Mucosa of rectum (tissue), 2 donors: ENCODE measurements around the gene SESN2.

Experiments
- H3K27ac ChIP-seq, 2 donors: one replicate each; pipeline ENCODE4 v1.7.0; 2013; ENCODE audit warnings: inconsistent platforms in 2 of 2, low read depth in 2 of 2, low read length in 2 of 2
- H3K27me3 ChIP-seq, 2 donors: one replicate each; pipeline ENCODE4 v1.7.0; 2013; ENCODE audit warnings: low read length in 2 of 2; ENCODE audit not compliant: control insufficient read depth in 2 of 2, insufficient read depth in 2 of 2
- H3K36me3 ChIP-seq, 2 donors: one replicate each; pipeline ENCODE4 v1.7.0; 2013; ENCODE audit warnings: low read length in 2 of 2; ENCODE audit not compliant: control insufficient read depth in 2 of 2, insufficient read depth in 2 of 2
- H3K4me1 ChIP-seq, 2 donors: one replicate each; pipeline ENCODE4 v1.7.0; 2013; ENCODE audit warnings: low read length in 2 of 2, mild to moderate bottlenecking in 1 of 2; ENCODE audit not compliant: control insufficient read depth in 2 of 2, insufficient read depth in 2 of 2
- H3K4me3 ChIP-seq, 2 donors: one replicate each; pipeline ENCODE4 v1.7.0; 2013; ENCODE audit warnings: low read length in 2 of 2
- H3K9ac ChIP-seq, 2 donors: one replicate each; pipeline ENCODE4 v1.7.0; 2013; ENCODE audit warnings: low read length in 2 of 2, low read depth in 1 of 2, mild to moderate bottlenecking in 1 of 2
- H3K9me3 ChIP-seq, 2 donors: one replicate each; pipeline ENCODE4 v1.7.0; 2013; ENCODE audit warnings: low read length in 2 of 2; ENCODE audit not compliant: control insufficient read depth in 2 of 2
- donor health status: healthy.
- donor health status: Normal muscosa, but diverticular disease.

SESN2 gene

GRCh38 chr1:28259252-28259933 lies at the start of gene SESN2:
Gene SESN2, plus strand, starts transcription at chr1:28259518. Its CDS starts 330 bp downstream, at chr1:28259848.
- Histone ChIP-seq H3K4me3 (peak within 1 kb of the TSS; percentile 82 to 88), H3K27me3 (no peaks in the 10 kb centered on the region), H3K9ac (peak within 1 kb of the TSS; percentile 82 to 88), H3K4me1 (peaks cover 14 to 15% of the 10 kb centered on the region in 2 donors), H3K27ac (peak within 1 kb of the TSS; percentile 84 to 86), H3K36me3 (no peaks in the 10 kb centered on the region), H3K9me3 (no peaks in the 10 kb centered on the region)

GRCh38 chr1:28209700-28210099 lies 49.6 kb upstream of the SESN2 start:
- H3K27me3 ChIP-seq = no peaks in the 10 kb centered on the region
- H3K4me3 ChIP-seq = no peak overlapping the region
- H3K36me3 ChIP-seq = peaks cover 23 to 49% of the 10 kb centered on the region in 2 donors
- H3K9me3 ChIP-seq = no peaks in the 10 kb centered on the region
- H3K9ac ChIP-seq = no peak overlapping the region
- no peaks in the 10 kb centered on the region for H3K4me1 ChIP-seq
- H3K27ac ChIP-seq = no peak overlapping the region

DNA sequence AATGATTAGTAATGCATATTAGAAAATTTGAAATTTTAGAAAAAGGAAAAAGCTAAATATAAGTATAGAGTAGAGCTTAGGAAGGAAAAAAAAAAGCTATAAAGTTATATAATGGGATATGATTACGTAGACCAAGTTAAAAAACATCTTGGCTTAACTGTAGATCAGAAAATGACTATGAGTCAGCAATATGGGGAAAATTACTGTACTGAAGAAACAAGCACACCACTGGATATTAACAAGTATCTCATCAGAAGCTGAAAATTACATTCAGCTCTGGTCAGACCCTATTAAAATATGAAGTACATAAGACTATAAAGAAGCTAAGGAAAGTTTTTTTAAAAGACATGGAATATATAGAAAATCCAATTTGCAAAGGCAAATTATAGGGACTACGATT lies 46.0 kb upstream of the SESN2 start:
- Histone ChIP-seq H3K27ac (no peak overlapping the region), H3K4me3 (no peak overlapping the region), H3K9ac (no peak overlapping the region), H3K27me3 (no peaks in the 10 kb centered on the region), H3K9me3 (no peaks in the 10 kb centered on the region), H3K36me3 (peaks cover 23 to 36% of the 10 kb centered on the region in 2 donors), H3K4me1 (no peaks in the 10 kb centered on the region)

GRCh38 chr1:28229089-28229488 lies 30.2 kb upstream of the SESN2 start:
- H3K4me1 ChIP-seq = peaks cover 5 to 6% of the 10 kb centered on the region in 2 donors
- H3K9ac ChIP-seq = no peak overlapping the region
- no peaks in the 10 kb centered on the region for H3K27me3 ChIP-seq
- H3K36me3 ChIP-seq = peaks cover 11 to 23% of the 10 kb centered on the region in 2 donors
- no peaks in the 10 kb centered on the region for H3K9me3 ChIP-seq
- H3K4me3 ChIP-seq = no peak overlapping the region
- H3K27ac ChIP-seq = no peak overlapping the region

GRCh38 chr1:28229996-28230395 lies 29.3 kb upstream of the SESN2 start:
- Histone ChIP-seq H3K4me1 (peaks cover 5 to 6% of the 10 kb centered on the region in 2 donors), H3K27me3 (no peaks in the 10 kb centered on the region), H3K4me3 (no peak overlapping the region), H3K27ac (no peak overlapping the region), H3K9me3 (no peaks in the 10 kb centered on the region), H3K36me3 (peaks cover 11 to 17% of the 10 kb centered on the region in 2 donors), H3K9ac (no peak overlapping the region)

DNA sequence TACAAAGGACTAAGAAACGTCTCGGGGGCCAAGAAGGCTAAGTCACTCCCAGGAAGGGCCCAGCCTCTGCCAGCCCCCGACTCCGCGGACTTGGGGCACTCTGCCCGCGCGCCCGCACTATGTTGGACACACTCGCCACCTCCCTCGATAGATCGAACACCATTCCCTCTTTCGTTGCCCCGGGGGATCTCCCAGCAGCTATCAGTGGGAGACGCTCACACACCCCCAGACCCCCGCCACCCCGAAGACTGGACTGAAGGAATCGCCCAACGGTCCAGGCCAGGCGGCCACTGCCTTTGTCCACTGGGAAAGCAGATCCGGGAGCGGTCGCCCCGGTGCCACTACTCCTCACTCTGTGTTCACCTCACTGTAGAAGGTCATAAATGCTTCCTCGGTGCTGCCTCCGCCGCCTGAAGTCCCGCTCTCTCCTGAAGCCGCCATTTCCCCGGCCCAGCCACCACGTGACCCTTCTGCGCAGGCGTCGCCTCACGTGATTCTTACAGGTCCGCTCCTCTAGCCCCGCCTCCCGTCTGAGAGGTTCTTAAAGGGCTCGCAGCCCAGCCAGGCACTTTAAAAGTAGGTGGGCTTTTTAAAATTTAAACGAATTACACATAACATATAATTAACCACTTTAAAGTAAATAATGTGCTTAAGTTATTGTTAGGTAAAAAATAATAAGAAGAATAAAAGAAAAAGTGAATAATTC lies 26.6 kb upstream of the SESN2 start, which contains the start of gene DNAJC8:
Gene DNAJC8, minus strand, starts transcription at position 472 of the 706 bp plus-strand sequence. Its CDS starts 31 bp downstream, at position 441.
- Histone ChIP-seq H3K27me3 (no peaks in the 10 kb centered on the region), H3K4me1 (peaks cover 9 to 17% of the 10 kb centered on the region in 2 donors), H3K9me3 (no peaks in the 10 kb centered on the region), H3K36me3 (peaks cover under 1 to 11% of the 10 kb centered on the region in 2 donors), H3K9ac (peak within 1 kb of the TSS; percentile 88 to 95), H3K27ac (peak within 1 kb of the TSS; percentile 53 to 74), H3K4me3 (peak within 1 kb of the TSS; percentile 95 to 97)

GRCh38 chr1:28233264-28233606 lies 26.1 kb upstream of the SESN2 start:
- peaks cover 9 to 20% of the 10 kb centered on the region in 2 donors for H3K4me1 ChIP-seq
- H3K27ac ChIP-seq = no peak overlapping the region
- H3K36me3 ChIP-seq = peaks cover 6 to 14% of the 10 kb centered on the region in 2 donors
- H3K4me3 ChIP-seq = peak overlapping the region in 1 of 2 donors; percentile 97
- H3K27me3 ChIP-seq = no peaks in the 10 kb centered on the region
- H3K9ac ChIP-seq = no peak overlapping the region
- no peaks in the 10 kb centered on the region for H3K9me3 ChIP-seq

DNA sequence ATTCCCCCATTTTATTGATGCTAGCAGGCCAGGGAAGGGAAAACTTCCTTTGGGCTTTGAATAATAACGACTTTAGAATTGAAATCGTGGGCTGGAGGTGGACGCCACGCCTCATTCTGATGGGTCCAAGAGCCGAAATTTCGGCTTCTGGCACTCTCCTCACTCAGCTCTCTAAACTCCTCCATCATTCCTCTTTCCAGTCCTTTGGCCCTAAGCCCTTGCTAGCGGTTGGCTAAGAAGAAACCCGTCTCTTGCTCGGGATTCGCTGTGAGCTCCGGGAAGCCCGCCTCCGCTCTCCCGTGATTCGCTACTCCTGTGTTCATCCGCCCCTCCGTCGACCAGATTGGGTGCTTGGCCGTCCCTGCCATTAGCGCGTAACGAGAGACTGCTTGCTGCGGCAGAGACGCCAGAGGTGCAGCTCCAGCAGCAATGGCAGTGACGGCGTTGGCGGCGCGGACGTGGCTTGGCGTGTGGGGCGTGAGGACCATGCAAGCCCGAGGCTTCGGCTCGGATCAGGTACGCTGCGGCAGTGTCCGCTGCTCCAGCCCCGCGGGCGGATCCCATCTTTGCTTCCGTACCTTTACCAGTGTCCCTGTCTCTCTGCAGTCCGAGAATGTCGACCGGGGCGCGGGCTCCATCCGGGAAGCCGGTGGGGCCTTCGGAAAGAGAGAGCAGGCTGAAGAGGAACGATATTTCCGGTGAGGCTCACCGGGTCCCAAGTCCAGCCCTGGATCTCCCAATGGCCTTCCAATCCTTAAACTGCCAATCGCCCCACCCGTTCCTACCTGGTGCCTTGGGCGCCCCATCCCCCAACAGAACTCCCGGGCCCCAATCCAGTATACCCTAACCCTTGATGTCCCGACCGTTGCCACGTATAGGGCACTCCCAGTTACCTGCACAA lies 23.3 kb upstream of the SESN2 start, which contains the start of gene ATP5IF1:
Gene ATP5IF1, plus strand, starts transcription at position 370 of the 901 bp plus-strand sequence. Its CDS starts 60 bp downstream, at position 430.
- H3K36me3 ChIP-seq = peaks cover 5 to 9% of the 10 kb centered on the region in 2 donors
- peak within 1 kb of the TSS; percentile 98 to 100 for H3K4me3 ChIP-seq
- no peaks in the 10 kb centered on the region for H3K9me3 ChIP-seq
- peaks cover 9 to 20% of the 10 kb centered on the region in 2 donors for H3K4me1 ChIP-seq
- H3K9ac ChIP-seq = peak within 1 kb of the TSS; percentile 96 to 99
- H3K27me3 ChIP-seq = no peaks in the 10 kb centered on the region
- H3K27ac ChIP-seq = peak within 1 kb of the TSS; percentile 97

- H3K9ac ChIP-seq = peak overlapping the region; percentile 96 to 99
- no peaks in the 10 kb centered on the region for H3K9me3 ChIP-seq
- H3K36me3 ChIP-seq = peaks cover 5 to 9% of the 10 kb centered on the region in 2 donors
- H3K4me3 ChIP-seq = peak overlapping the region; percentile 98 to 100
- no peaks in the 10 kb centered on the region for H3K27me3 ChIP-seq
- H3K27ac ChIP-seq = peak overlapping the region; percentile 97
- peaks cover 9 to 20% of the 10 kb centered on the region in 2 donors for H3K4me1 ChIP-seq
Measured at GRCh38 chr1:28236656-28237322, 22.5 kb upstream of the SESN2 start.
